Heart right ventricle (tissue), 16 donors: ENCODE data around the gene HS6ST1. TPM values are rescaled to one million over a fixed set of nuclear protein-coding genes. Genes with fewer than 3 reads are reported as not detected.

Experiments used
- ATAC-seq, 8 donors: fragments of 200-7000 bp; cut with Tn5 transposase; one replicate each; pipeline ENCODE4 v1.9.1; 2020; ENCODE audit warnings: mild to moderate bottlenecking in 8 of 8, moderate library complexity in 8 of 8, moderate number of reproducible peaks in 1 of 8
- DNase-seq, 2 donors: peaks; one replicate each; pipeline ENCODE4 v3.0.0-alpha.2; 2020
- H3K27ac ChIP-seq, 10 donors: fragments of 200-600 bp; sonication (generic) in 2 of 10; one replicate each; pipeline versions ENCODE4 v1.5.0 to v1.8.0; 2020 to 2022; ENCODE audit warnings: mild to moderate bottlenecking in 3 of 10
- H3K27me3 ChIP-seq, 7 donors: fragments of 200-600 bp; one replicate each; pipeline ENCODE4 v1.8.0; 2021 to 2022; ENCODE audit warnings: mild to moderate bottlenecking in 2 of 7
- H3K36me3 ChIP-seq, 9 donors: fragments of 200-600 bp; sonication (generic) in 1 of 9; one replicate each; pipeline versions ENCODE4 v1.5.0 to v1.8.0; 2020 to 2022; ENCODE audit warnings: mild to moderate bottlenecking in 2 of 9
- H3K4me1 ChIP-seq, 9 donors: fragments of 200-600 bp; sonication (generic) in 1 of 9; one replicate each; pipeline versions ENCODE4 v1.5.0 to v1.8.0; 2020 to 2022; ENCODE audit warnings: mild to moderate bottlenecking in 4 of 9
- H3K4me3 ChIP-seq, 10 donors: fragments of 200-600 bp; sonication (generic) in 2 of 10; one replicate each; pipeline versions ENCODE4 v1.5.0 to v1.8.0; 2020 to 2022; ENCODE audit warnings: mild to moderate bottlenecking in 7 of 10, moderate library complexity in 2 of 10
- H3K9me3 ChIP-seq, 11 donors: fragments of 200-600 bp in 10 of 11; sonication (generic) in 2 of 11; one replicate each; pipeline versions ENCODE4 v1.5.0 to v1.8.0; 2013 to 2022; ENCODE audit warnings: mild to moderate bottlenecking in 2 of 11, control low read depth in 1 of 11, moderate library complexity in 1 of 11
- WGBS, 2 donors: extraction: QIAGEN DNeasy Blood & Tissue Kit; methylation state at CpG; one replicate each; pipeline ENCODE4 v1.1.7; 2013; ENCODE audit warnings: inconsistent platforms in 1 of 2; 5-methylcytosine and 5-hydroxymethylcytosine counted together
- intact Hi-C, 10 donors: fragments of 100-400 bp; cut with DNase I; formaldehyde crosslinking; loops; one replicate each; pipeline versions ENCODE4 v1.11.1 to v1.14.2; 2022
- polyA plus RNA-seq, 2 donors: library from polyadenylated mRNA; stranded (reverse); fragments of 200-250 nt; gene quantifications; one replicate each; pipeline ENCODE4 v1.2.3, GENCODE V29; 2013
- total RNA-seq, 10 donors: library from RNA; stranded (reverse); fragmentation: NEBNext Ultra II Directional in 3 of 10; extraction: Animal tissue kit (Norgen Biotek cat#: 25700) in 3 of 10; gene quantifications; one replicate each; pipeline versions ENCODE4 v1.2.1 to v1.2.4, GENCODE V29; 2021 to 2023
- TF ChIP-seq, protein P1 (sequence below), 9 donors: fragments of 200-600 bp; sonication (generic) in 2 of 9; IDR thresholded peaks; one replicate each; pipeline versions ENCODE4 v1.5.0 to v1.8.0; 2021 to 2022; ENCODE audit warnings: antibody characterized with exemption in 9 of 9, mild to moderate bottlenecking in 5 of 9, moderate library complexity in 1 of 9
- donor health status: Arrhythmogenic right ventricular cardiomyopathy.
- donor health status: ischemic (EF 13 %, LVEDD 7.1; RV severe dilation, severe dysfunction).
- donor health status: healthy with polysubstance abuse.
- donor health status: DM: no; HTN: yes; CAD: no.
- donor health status: DM: no; HTN: no; CAD: no.
- donor health status: ischemic (EF 25% LVEDD 6.9; RV normal size, moderate dysfunction).
- donor health status: ischemic (EF 25% LVEDD 5.7; RV mildly dilated, moderate dysfunction).
- donor health status: healthy.
- donor health status: DM: yes; HTN: yes; CAD: no.
- donor health status: Ischemic cardiomyopathy.
- donor health status: ischemic (EF 35%, LVEDD 5.7; RV mildly dilated, moderate dysfunction).
- donor health status: nonischemic (EF 11% LVEDD 7.7; RV severe dilation, severe dysfunction).
- donor health status: DM: yes; HTN: yes; CAD: no.
- donor health status: PGD.
- donor health status: ischemic (EF 29% LVEDD 5.4; RV normal size, mild dysfunction).
- donor health status: nonischemic (EF 23%, LVEDD 6.1; RV moderate dilation, normal function).

Gene HS6ST1
- total and polyA plus RNA-seq, 12 donors, result 10.5 to 51.6 (median 18.2) TPM

- H3K4me3 ChIP-seq, result no peak overlapping the region
- DNase-seq (peak in 1 of 2 donors; percentile 9), ATAC-seq (no peak)
- H3K9me3 ChIP-seq, result no peaks in the 10 kb centered on the region
- intact Hi-C loops, result loop anchor here in 4 of 10 donors (10.0 kb wide), 3 partner anchors 65 to 125 kb away; no protein-coding TSS in a partner anchor
- TF ChIP-seq, protein P1, sequence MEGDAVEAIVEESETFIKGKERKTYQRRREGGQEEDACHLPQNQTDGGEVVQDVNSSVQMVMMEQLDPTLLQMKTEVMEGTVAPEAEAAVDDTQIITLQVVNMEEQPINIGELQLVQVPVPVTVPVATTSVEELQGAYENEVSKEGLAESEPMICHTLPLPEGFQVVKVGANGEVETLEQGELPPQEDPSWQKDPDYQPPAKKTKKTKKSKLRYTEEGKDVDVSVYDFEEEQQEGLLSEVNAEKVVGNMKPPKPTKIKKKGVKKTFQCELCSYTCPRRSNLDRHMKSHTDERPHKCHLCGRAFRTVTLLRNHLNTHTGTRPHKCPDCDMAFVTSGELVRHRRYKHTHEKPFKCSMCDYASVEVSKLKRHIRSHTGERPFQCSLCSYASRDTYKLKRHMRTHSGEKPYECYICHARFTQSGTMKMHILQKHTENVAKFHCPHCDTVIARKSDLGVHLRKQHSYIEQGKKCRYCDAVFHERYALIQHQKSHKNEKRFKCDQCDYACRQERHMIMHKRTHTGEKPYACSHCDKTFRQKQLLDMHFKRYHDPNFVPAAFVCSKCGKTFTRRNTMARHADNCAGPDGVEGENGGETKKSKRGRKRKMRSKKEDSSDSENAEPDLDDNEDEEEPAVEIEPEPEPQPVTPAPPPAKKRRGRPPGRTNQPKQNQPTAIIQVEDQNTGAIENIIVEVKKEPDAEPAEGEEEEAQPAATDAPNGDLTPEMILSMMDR (IDR thresholded peaks at IDR 0.05), result no peak
- no peaks in the 10 kb centered on the region for H3K36me3 ChIP-seq
- H3K4me1 ChIP-seq, result peaks cover under 1 to 30% (median 9%) of the 10 kb centered on the region in 9 donors
- 93 to 96% methylated on average over 11 of the region's 11 CpGs for whole genome bisulfite sequencing, 2 donors
- H3K27ac ChIP-seq, result no peak overlapping the region
- no peaks in the 10 kb centered on the region for H3K27me3 ChIP-seq
These were observed 19.0 kb downstream of the HS6ST1 start for GRCh38 chr2:128299628-128300027.

GRCh38 chr2:128298846-128299507, 19.7 kb downstream of the HS6ST1 start:
- intact Hi-C loops, result loop anchor here in 2 of 10 donors (10.0 kb wide), 2 partner anchors 104 to 124 kb away; no protein-coding TSS in a partner anchor
- TF ChIP-seq, protein P1 (IDR thresholded peaks at IDR 0.05), result no peak
- no peak overlapping the region for H3K4me3 ChIP-seq
- H3K4me1 ChIP-seq, result peaks cover 0 to 23% (median 5%) of the 10 kb centered on the region in 9 donors
- DNase-seq (no peak), ATAC-seq (no peak)
- WGBS, 2 donors, result 93 to 95% methylated on average over 16 of the region's 16 CpGs
- H3K9me3 ChIP-seq, result no peaks in the 10 kb centered on the region
- H3K36me3 ChIP-seq, result no peaks in the 10 kb centered on the region
- no peak overlapping the region for H3K27ac ChIP-seq
- no peaks in the 10 kb centered on the region for H3K27me3 ChIP-seq

GRCh38 chr2:128298286-128298685, 20.4 kb downstream of the HS6ST1 start:
- 96 to 97% methylated on average over 7 of the region's 7 CpGs for WGBS, 2 donors
- Histone ChIP-seq H3K4me3 (no peak overlapping the region), H3K36me3 (no peaks in the 10 kb centered on the region), H3K4me1 (peaks cover 0 to 21% (median 5%) of the 10 kb centered on the region in 9 donors), H3K9me3 (no peaks in the 10 kb centered on the region), H3K27me3 (no peaks in the 10 kb centered on the region), H3K27ac (no peak overlapping the region)
- DNase-seq, result no peak
- TF ChIP-seq, protein P1 (IDR thresholded peaks at IDR 0.05), result no peak
- intact Hi-C loops, result loop anchor here in 2 of 10 donors (10.0 kb wide), 2 partner anchors 103 to 123 kb away; no protein-coding TSS in a partner anchor
- no peak for ATAC-seq

DNA sequence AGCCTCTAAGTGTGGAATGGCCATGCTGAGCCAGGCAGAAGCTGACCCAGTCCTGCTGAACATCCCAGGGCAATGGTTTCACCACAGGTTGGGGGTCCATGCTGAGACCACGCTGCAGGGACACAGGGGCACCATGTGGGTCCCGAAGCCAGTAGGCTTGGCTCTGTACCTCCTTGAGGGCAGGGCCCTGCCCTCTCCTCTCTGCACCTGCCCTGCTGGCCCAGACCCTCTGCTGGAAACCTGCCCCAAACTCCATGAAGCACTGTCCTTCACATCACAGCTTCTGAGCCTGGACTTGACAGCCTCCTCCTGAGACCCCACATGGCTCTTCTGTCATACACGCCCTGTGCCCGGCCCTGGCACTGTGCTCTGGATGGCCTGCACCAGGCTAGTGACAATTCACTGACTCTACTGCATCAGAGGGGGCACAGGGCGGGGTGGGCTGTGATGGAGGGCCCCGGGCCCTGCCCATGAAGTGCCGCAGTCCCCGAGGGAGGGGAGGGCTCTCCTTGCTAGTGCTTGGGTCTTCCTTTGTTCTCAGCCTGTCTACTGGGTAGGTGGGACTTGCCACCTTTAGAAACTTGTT, 24.7 kb downstream of the HS6ST1 start:
- no peak for DNase-seq
- ATAC-seq, result no peak
- Histone ChIP-seq H3K9me3 (no peaks in the 10 kb centered on the region), H3K36me3 (peaks cover 0 to 5% (median 0%) of the 10 kb centered on the region in 9 donors), H3K4me1 (peaks cover 0 to 46% (median 16%) of the 10 kb centered on the region in 9 donors), H3K27me3 (no peaks in the 10 kb centered on the region), H3K27ac (peak overlapping the region in 1 of 10 donors; percentile 58), H3K4me3 (no peak overlapping the region)
- intact Hi-C loops, result loop anchor here in 2 of 10 donors (10.0 kb wide), 2 partner anchors 99 to 119 kb away; no protein-coding TSS in a partner anchor
- WGBS, 2 donors, result 88 to 95% methylated on average over 8 of the region's 8 CpGs
- TF ChIP-seq, protein P1 (IDR thresholded peaks at IDR 0.05), result no peak
